Ovary (tissue), 9 donors: ENCODE measurements around the gene FOSL1. TPM values are rescaled to one million over a fixed set of nuclear protein-coding genes. Genes with fewer than 3 reads are reported as not detected.

Experiments used
- DNase-seq, 5 donors: peaks; one replicate each; pipeline ENCODE4 v3.0.0-alpha.2; 2019 to 2020
- H3K27ac ChIP-seq, 2 donors: fragments of 200-600 bp; one replicate each; pipeline versions ENCODE4 v1.5.1 to v1.8.0; 2019 to 2022
- H3K27me3 ChIP-seq: fragments of 200-600 bp; one replicate; pipeline ENCODE4 v1.8.0; 2022
- H3K36me3 ChIP-seq: fragments of 200-600 bp; sonication (generic); one replicate; pipeline ENCODE4 v1.5.1; 2019
- H3K4me1 ChIP-seq: one replicate; pipeline ENCODE4 v1.8.1; 2013; ENCODE audit warnings: mild to moderate bottlenecking, moderate library complexity; ENCODE audit not compliant: insufficient read depth
- H3K4me3 ChIP-seq: fragments of 200-600 bp; sonication (generic); one replicate; pipeline ENCODE4 v1.5.1; 2017
- H3K9me3 ChIP-seq, 2 donors: fragments of 200-600 bp in 1 of 2; sonication (generic) in 1 of 2; one replicate each; pipeline versions ENCODE4 v1.5.1 to v1.8.1; 2013 to 2019; ENCODE audit warnings: mild to moderate bottlenecking in 1 of 2, moderate library complexity in 1 of 2
- CTCF ChIP-seq, 3 donors: fragments of 450-650 bp in 2 of 3; fragments of 200-600 bp in 1 of 3; IDR thresholded peaks; one replicate each; pipeline versions ENCODE4 v1.5.1 to v1.8.0; 2016 to 2022; ENCODE audit warnings: antibody characterized with exemption in 3 of 3, mild to moderate bottlenecking in 1 of 3
- EP300 ChIP-seq: sonication (generic); formaldehyde crosslinking; IDR thresholded peaks from one replicate; pipeline ENCODE4 v1.6.1; 2017; ENCODE audit warnings: antibody characterized with exemption
- POLR2A ChIP-seq: fragments of 450-650 bp; IDR thresholded peaks from one replicate; pipeline ENCODE4 v1.6.1; 2017; ENCODE audit warnings: antibody characterized with exemption, mild to moderate bottlenecking, moderate library complexity
- WGBS, 3 donors: extraction: QIAGEN DNeasy Blood & Tissue Kit in 1 of 3; methylation state at CpG; one replicate each; pipeline versions ENCODE4 v1.1.5 to v1.1.7; 2013 to 2017; 5-methylcytosine and 5-hydroxymethylcytosine counted together
- intact Hi-C, 4 donors: fragments of 100-400 bp; cut with DNase I; formaldehyde crosslinking; loops; one replicate each; pipeline versions ENCODE4 v1.11.0 to v1.15.1; 2022 to 2023
- polyA plus RNA-seq, 2 donors: library from polyadenylated mRNA; stranded (reverse); fragments of 200-250 nt in 1 of 2; fragments of 350-450 nt in 1 of 2; fragmentation: Illumina TruSeq in 1 of 2; extraction: RNeasy Lipid Tissue Mini Kit (QIAGEN cat#74804) in 1 of 2; gene quantifications; one replicate each; pipeline ENCODE4 v1.2.3, GENCODE V29; 2013 to 2014
- total RNA-seq, 7 donors: library from RNA; depleted of rRNA in 2 of 7; stranded (reverse); fragments of >200 nt in 2 of 7; fragmentation: NEBNext Ultra II Directional in 3 of 7; extraction: Animal tissue kit (Norgen Biotek cat#: 25700) in 3 of 7; gene quantifications; one replicate each; pipeline versions ENCODE4 v1.1.0 to v1.2.4, GENCODE V29; 2016 to 2023
- donor health status: DM: no; HTN: no; CAD: no; lungs with moderate emphysema.
- donor health status: DM: no; HTN: no; CAD: no.
- donor health status: Bipolar disorder and iron deficiency.
- donor health status: DM: yes; HTN: yes; CAD: no.
- donor health status: DM: no; HTN: no; CAD: no.
- donor health status: DM: yes; HTN: yes; CAD: no.

Gene FOSL1
- total and polyA plus RNA-seq, 9 donors = 0.61 to 9.4 (median 1.0) TPM

GRCh38 chr11:65915101-65915820 lies 15.1 kb upstream of the FOSL1 start:
- Histone ChIP-seq H3K4me3 (no peak overlapping the region), H3K4me1 (peaks cover 42% of the 10 kb centered on the region), H3K27ac (peak overlapping the region; percentile 58 to 79), H3K9me3 (no peaks in the 10 kb centered on the region), H3K27me3 (no peaks in the 10 kb centered on the region), H3K36me3 (no peaks in the 10 kb centered on the region)
- peak in 1 of 5 donors; percentile 41 for DNase-seq
- intact Hi-C loops = no loop called here
- TF ChIP-seq CTCF (IDR thresholded peaks at IDR 0.05) (no peak), EP300 (no peak)
- 29 to 46% (median 29%) methylated on average over 10 of the region's 10 CpGs for WGBS, 3 donors

- H3K4me1 ChIP-seq = peaks cover 36% of the 10 kb centered on the region
- intact Hi-C loops = no loop called here
- H3K4me3 ChIP-seq = no peak overlapping the region
- H3K27me3 ChIP-seq = no peaks in the 10 kb centered on the region
- 34 to 42% (median 40%) methylated on average over 4 of the region's 4 CpGs for WGBS, 3 donors
- no peak overlapping the region for H3K27ac ChIP-seq
- no peaks in the 10 kb centered on the region for H3K36me3 ChIP-seq
- DNase-seq = no peak
- H3K9me3 ChIP-seq = no peaks in the 10 kb centered on the region
- TF ChIP-seq CTCF (IDR thresholded peaks at IDR 0.05) (no peak), EP300 (no peak), POLR2A (no peak)
Measured at GRCh38 chr11:65912845-65913244, 12.7 kb upstream of the FOSL1 start.

GRCh38 chr11:65911682-65912568 lies 11.7 kb upstream of the FOSL1 start:
- H3K36me3 ChIP-seq = no peaks in the 10 kb centered on the region
- H3K9me3 ChIP-seq = no peaks in the 10 kb centered on the region
- no peaks in the 10 kb centered on the region for H3K27me3 ChIP-seq
- peaks cover 28% of the 10 kb centered on the region for H3K4me1 ChIP-seq
- no peak overlapping the region for H3K4me3 ChIP-seq
- intact Hi-C loops = no loop called here
- WGBS, 3 donors = 11 to 16% (median 15%) methylated on average over 14 of the region's 14 CpGs
- peak; percentile 72 to 82 (median 73) for DNase-seq
- no peak overlapping the region for H3K27ac ChIP-seq
- peak in 2 of 3 donors; percentile 40 to 42 for TF ChIP-seq CTCF (IDR thresholded peaks at IDR 0.05)
- TF ChIP-seq EP300 = no peak

GRCh38 chr11:65907878-65908277 lies 7.7 kb upstream of the FOSL1 start:
- H3K27ac ChIP-seq = no peak overlapping the region
- whole genome bisulfite sequencing, 3 donors = 70 to 81% (median 79%) methylated on average over 6 of the region's 6 CpGs
- H3K9me3 ChIP-seq = no peaks in the 10 kb centered on the region
- DNase-seq = no peak
- TF ChIP-seq POLR2A (no peak), CTCF (IDR thresholded peaks at IDR 0.05) (no peak), EP300 (no peak)
- H3K36me3 ChIP-seq = no peaks in the 10 kb centered on the region
- no peak overlapping the region for H3K4me3 ChIP-seq
- intact Hi-C loops = no loop called here
- H3K4me1 ChIP-seq = peaks cover 10% of the 10 kb centered on the region
- no peaks in the 10 kb centered on the region for H3K27me3 ChIP-seq
